Breast epithelium (tissue), 3 donors: ENCODE measurements around the gene CHD6.

ENCODE experiments used
- POLR2A ChIP-seq: fragments of 450-650 bp; IDR thresholded peaks from one replicate; pipeline ENCODE4 v1.6.1; 2016; ENCODE audit warnings: antibody characterized with exemption, mild to moderate bottlenecking, moderate library complexity
- TF ChIP-seq, protein P1 (sequence below), 3 donors: fragments of 450-650 bp; IDR thresholded peaks; one replicate each; pipeline ENCODE4 v1.5.1; 2016 to 2017; ENCODE audit warnings: antibody characterized with exemption in 3 of 3, mild to moderate bottlenecking in 3 of 3, moderate library complexity in 3 of 3

GRCh38 chr20:41618807-41619311, 682 bp upstream of the CHD6 start:
- TF ChIP-seq, protein P1, sequence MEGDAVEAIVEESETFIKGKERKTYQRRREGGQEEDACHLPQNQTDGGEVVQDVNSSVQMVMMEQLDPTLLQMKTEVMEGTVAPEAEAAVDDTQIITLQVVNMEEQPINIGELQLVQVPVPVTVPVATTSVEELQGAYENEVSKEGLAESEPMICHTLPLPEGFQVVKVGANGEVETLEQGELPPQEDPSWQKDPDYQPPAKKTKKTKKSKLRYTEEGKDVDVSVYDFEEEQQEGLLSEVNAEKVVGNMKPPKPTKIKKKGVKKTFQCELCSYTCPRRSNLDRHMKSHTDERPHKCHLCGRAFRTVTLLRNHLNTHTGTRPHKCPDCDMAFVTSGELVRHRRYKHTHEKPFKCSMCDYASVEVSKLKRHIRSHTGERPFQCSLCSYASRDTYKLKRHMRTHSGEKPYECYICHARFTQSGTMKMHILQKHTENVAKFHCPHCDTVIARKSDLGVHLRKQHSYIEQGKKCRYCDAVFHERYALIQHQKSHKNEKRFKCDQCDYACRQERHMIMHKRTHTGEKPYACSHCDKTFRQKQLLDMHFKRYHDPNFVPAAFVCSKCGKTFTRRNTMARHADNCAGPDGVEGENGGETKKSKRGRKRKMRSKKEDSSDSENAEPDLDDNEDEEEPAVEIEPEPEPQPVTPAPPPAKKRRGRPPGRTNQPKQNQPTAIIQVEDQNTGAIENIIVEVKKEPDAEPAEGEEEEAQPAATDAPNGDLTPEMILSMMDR (IDR thresholded peaks at IDR 0.05): no peak
- TF ChIP-seq POLR2A: no peak
